BE2C (cell line): ENCODE measurements around the gene KBTBD7.

Experiments used
- DNase-seq: peaks from one replicate; pipeline ENCODE4 v3.0.0-alpha.2; 2020
- H3K27me3 ChIP-seq: fragments of 250-450 bp; sonication (Bioruptor Pico); 2 replicates; pipeline ENCODE4 v1.5.1; 2020; ENCODE audit warnings: mild to moderate bottlenecking
- H3K36me3 ChIP-seq: fragments of 250-450 bp; sonication (Bioruptor Pico); 2 replicates; pipeline ENCODE4 v1.5.1; 2020; ENCODE audit warnings: mild to moderate bottlenecking
- H3K4me1 ChIP-seq: fragments of 250-450 bp; sonication (Bioruptor Pico); 2 replicates; pipeline ENCODE4 v1.5.1; 2020
- H3K4me3 ChIP-seq: 2 replicates; pipeline ENCODE4 v1.5.1; 2011; ENCODE audit warnings: low read depth, low read length
- H3K9me3 ChIP-seq: fragments of 250-450 bp; sonication (Bioruptor Pico); 2 replicates; pipeline ENCODE4 v1.5.1; 2020
- TF ChIP-seq, protein P1 (sequence below): IDR thresholded peaks from 2 replicates; pipeline ENCODE4 v1.5.1; 2012; ENCODE audit warnings: mild to moderate bottlenecking, low read depth, low read length

Gene KBTBD7

DNA sequence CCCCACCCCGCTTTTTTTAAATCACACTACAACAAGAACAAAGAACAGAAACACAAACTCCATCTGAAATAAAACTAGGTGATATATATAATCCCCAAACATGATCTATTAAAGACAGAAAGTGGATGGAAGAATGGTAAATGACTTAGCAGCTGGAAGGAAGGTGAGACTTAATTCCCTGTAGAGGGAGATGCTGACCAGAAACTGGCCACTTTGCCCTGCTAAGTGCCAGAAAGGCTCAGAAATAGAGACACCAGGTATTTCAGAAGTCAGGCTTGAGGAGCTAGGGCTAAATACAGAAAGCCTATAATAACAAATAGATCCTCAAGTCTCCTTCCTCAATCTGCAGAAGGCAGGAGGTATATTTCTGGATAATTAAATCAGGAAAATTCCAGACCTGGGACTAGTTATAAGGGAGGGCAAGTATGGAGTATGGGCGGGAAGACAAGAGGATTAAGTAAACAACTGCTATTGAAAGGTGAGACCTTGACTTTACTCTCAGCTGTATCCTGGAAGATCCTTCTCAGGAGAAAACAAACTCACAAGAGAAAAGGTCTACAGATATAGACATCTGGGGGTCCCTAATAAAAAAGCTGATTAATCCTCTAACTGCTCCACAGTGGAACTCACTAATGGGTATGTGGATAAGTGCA is 36.8 kb upstream of the KBTBD7 start:
- DNase-seq: no peak
- Histone ChIP-seq H3K4me3 (no peak overlapping the region), H3K36me3 (no peaks in the 10 kb centered on the region), H3K27me3 (no peaks in the 10 kb centered on the region), H3K4me1 (no peaks in the 10 kb centered on the region), H3K9me3 (no peaks in the 10 kb centered on the region)
- TF ChIP-seq, protein P1, sequence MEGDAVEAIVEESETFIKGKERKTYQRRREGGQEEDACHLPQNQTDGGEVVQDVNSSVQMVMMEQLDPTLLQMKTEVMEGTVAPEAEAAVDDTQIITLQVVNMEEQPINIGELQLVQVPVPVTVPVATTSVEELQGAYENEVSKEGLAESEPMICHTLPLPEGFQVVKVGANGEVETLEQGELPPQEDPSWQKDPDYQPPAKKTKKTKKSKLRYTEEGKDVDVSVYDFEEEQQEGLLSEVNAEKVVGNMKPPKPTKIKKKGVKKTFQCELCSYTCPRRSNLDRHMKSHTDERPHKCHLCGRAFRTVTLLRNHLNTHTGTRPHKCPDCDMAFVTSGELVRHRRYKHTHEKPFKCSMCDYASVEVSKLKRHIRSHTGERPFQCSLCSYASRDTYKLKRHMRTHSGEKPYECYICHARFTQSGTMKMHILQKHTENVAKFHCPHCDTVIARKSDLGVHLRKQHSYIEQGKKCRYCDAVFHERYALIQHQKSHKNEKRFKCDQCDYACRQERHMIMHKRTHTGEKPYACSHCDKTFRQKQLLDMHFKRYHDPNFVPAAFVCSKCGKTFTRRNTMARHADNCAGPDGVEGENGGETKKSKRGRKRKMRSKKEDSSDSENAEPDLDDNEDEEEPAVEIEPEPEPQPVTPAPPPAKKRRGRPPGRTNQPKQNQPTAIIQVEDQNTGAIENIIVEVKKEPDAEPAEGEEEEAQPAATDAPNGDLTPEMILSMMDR: no peak

DNA sequence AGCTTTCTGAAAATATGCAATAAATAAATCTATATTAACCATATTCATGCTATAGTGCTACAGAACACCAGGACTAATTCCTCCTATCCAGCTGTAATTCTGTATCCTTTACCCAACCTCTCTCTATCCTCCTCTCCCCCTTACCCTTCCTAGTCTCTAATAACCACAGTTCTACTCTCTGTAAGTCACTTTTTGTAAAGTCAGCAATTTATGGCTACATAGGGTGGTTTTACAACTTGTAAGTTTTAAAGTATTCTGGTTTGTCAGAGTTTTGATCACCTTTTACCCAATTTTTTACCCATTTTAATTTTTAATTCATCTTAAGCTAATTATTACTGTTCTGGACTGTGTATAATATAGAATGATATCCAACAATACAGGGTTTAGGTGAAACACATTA is 35.0 kb upstream of the KBTBD7 start:
- H3K9me3 ChIP-seq: no peaks in the 10 kb centered on the region
- no peaks in the 10 kb centered on the region for H3K4me1 ChIP-seq
- H3K27me3 ChIP-seq: no peaks in the 10 kb centered on the region
- no peak for DNase-seq
- no peak overlapping the region for H3K4me3 ChIP-seq
- TF ChIP-seq, protein P1: no peak
- no peaks in the 10 kb centered on the region for H3K36me3 ChIP-seq

DNA sequence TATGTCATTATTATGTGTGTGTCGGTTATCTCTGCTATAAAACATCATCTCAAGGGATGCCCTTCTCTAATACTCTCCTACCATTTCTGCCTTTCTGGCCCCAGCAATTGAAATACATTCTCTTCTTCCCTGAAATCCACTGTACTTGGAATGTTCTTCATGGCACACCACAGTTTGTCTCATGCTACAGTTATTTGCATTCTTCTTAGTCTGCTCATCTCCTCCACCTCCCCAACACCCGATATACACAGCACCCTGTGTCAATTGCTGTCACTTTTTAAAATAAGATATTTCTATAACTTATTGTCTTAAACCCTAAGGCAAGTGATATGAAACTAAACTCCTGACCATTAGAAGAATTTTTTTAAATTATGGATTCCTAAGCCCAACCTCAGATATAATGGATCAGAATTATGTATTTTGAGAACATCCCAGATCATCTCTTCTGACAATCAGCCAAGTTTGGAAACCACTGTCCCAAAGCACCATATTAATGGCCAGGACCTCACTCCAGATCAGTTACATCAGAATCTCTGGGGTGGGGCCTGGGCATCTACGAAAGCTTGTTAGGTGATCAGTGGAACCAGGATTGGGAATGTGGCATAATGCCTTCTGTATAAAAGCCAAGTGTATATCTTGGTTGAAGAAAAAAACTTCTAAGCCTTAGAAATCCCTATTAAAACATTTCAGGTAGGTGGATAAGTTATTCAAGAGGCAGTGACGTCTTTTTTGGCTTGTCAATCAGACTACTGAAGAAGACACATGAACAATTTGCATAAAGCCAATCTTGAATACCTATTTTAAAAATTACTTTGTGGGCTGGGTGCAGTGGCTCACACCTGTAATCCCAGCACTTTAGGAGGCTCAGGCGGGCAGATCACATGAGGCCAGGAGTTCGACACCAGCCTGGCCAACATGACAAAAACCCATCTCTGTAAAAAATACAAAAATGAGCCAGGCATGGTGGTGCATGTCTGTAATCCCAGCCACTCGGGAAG is 30.0 kb upstream of the KBTBD7 start:
- no peak for DNase-seq
- Histone ChIP-seq H3K36me3 (no peaks in the 10 kb centered on the region), H3K27me3 (no peaks in the 10 kb centered on the region), H3K4me3 (no peak overlapping the region), H3K4me1 (no peaks in the 10 kb centered on the region), H3K9me3 (no peaks in the 10 kb centered on the region)
- TF ChIP-seq, protein P1: no peak

DNA sequence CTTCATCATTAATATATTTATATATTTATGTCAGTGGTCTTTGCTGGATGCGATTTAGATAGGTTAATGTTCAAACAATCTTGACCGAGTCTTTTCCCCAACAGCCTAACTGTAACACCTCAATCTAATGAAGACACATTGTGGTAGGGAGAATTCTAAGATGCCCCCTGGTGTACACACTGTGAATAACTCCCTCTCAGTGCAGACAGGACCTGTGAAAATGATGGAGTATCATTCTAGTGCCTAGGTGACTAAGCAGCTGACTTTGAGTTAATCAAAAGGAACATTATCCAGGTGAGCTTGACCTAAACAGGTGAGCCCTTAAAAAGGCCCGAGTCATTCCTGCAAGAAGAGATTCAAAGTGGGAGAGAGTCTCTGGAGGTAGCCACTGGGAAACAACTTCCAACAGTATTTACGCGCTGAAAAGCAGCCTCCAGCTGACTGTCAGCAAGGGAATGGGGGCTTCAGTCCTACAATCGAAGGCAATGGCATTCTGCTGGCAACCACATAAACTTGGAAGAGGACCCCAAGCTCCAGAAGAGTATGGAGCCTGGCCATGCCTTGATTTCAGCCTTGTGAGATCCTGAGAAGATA is 28.0 kb upstream of the KBTBD7 start:
- Histone ChIP-seq H3K4me1 (no peaks in the 10 kb centered on the region), H3K9me3 (no peaks in the 10 kb centered on the region), H3K36me3 (no peaks in the 10 kb centered on the region), H3K27me3 (no peaks in the 10 kb centered on the region), H3K4me3 (no peak overlapping the region)
- TF ChIP-seq, protein P1: peak; percentile 88
- DNase-seq: peak; percentile 53

DNA sequence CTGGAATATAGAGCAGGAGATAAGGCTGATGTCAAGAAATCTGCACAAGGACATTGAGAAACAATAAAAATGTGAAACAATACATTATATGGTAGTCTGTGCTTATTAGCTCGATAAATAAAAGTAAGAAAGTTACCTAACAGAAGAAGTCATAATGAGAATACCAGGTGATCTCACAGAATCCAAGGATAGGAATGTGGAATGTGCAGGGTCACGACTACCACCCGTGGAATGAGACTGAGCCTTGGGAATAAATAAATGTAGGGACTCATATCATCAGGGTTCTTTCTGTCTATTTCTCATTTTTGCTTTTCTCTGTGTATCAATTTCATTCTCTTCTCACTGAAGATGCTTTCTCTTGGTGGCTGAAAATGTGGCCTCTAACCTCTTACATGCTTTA is 26.0 kb upstream of the KBTBD7 start:
- no peaks in the 10 kb centered on the region for H3K9me3 ChIP-seq
- TF ChIP-seq, protein P1: no peak
- no peaks in the 10 kb centered on the region for H3K36me3 ChIP-seq
- H3K27me3 ChIP-seq: no peaks in the 10 kb centered on the region
- no peak overlapping the region for H3K4me3 ChIP-seq
- no peaks in the 10 kb centered on the region for H3K4me1 ChIP-seq
- no peak for DNase-seq
